ENCODE measurements around the gene ST14.

DNA sequence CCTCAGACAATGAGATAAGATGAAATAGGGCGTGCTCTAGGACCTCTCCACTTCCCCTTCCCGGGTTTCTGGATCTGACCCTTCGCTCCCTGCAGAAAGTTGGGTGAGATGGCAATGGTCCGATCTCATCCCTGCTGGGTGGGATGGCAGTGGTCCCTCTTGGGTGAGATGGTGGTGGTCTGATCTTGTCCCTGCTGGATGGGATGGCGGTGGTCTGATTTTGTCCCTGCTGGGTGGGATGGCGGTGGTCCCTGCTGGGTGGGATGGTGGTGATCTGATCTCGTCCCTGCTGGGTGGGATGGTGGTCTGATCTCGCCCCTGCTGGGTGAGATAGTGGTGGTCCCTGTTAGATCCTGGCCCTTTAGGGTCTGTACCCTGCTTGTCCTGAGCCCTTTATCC lies 21.3 kb downstream of the ST14 start:
- TF ChIP-seq, protein P1, sequence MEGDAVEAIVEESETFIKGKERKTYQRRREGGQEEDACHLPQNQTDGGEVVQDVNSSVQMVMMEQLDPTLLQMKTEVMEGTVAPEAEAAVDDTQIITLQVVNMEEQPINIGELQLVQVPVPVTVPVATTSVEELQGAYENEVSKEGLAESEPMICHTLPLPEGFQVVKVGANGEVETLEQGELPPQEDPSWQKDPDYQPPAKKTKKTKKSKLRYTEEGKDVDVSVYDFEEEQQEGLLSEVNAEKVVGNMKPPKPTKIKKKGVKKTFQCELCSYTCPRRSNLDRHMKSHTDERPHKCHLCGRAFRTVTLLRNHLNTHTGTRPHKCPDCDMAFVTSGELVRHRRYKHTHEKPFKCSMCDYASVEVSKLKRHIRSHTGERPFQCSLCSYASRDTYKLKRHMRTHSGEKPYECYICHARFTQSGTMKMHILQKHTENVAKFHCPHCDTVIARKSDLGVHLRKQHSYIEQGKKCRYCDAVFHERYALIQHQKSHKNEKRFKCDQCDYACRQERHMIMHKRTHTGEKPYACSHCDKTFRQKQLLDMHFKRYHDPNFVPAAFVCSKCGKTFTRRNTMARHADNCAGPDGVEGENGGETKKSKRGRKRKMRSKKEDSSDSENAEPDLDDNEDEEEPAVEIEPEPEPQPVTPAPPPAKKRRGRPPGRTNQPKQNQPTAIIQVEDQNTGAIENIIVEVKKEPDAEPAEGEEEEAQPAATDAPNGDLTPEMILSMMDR (conservative IDR thresholded peaks at IDR 0.05), result no peak
- no peak for TF ChIP-seq EZH2 (IDR thresholded peaks at IDR 0.05; ENCODE audit: low read depth)
